ENCODE data around the gene ITM2B. TPM values are rescaled to one million over a fixed set of nuclear protein-coding genes. Genes with fewer than 3 reads are reported as not detected.

The ITM2B gene
- total RNA-seq, 1 donor, result 176 TPM

DNA sequence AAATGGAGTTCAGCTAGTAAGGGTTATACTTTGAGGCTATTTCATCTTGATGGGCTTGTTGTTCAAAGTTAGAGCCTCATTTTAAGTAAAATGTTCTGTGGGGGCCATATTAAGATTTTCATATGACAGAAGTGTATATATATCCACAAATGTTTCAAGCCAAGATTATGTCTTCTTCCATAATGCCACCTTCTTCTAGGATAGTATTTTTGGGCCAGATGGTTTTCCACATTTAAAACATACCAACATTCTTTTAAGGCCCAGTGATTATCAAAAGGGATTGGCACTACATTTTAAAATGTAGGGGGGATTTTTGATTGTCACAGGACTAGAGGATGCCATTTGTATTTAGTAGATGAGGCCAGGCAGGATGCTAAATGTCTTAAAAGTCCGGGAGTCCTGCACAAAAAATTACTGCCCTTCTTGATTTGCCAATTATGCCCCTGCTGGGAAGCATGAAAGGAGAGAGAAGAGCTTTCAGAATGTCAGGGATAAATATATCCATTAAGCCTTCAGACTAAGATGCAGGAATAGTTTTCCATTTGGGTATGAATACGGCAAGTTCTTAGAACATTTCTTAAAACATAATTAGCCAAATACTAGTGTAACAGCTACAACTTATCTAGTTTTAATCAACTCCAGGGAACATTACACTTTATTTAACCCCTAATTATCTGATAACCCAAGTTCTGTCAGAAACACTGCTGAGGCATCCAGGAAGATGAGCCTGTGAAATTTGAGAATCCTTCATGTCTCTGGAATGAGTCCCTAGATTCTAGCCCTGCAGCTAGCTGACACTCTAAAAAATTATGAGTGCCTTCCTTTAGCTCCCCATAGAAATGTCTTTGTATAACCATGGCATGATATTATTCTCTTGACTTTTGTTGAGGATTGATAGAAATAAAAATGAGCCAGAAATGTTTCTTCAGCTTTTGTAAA is 34.0 kb downstream of the ITM2B start:
- Histone ChIP-seq H3K79me2 (ENCODE audit: insufficient read depth, low read length) (no peaks in the 10 kb centered on the region), H3K4me2 (ENCODE audit: insufficient read depth, low read length) (no peak overlapping the region), H3K36me3 (ENCODE audit: insufficient read depth, low read length) (peaks cover 17% of the 10 kb centered on the region), H3K27me3 (ENCODE audit: insufficient read depth, low read length) (no peaks in the 10 kb centered on the region), H3K4me3 (ENCODE audit: insufficient read depth, low read length) (no peak overlapping the region), H3K9me3 (ENCODE audit: low read depth, low read length) (no peaks in the 10 kb centered on the region), H3K4me1 (ENCODE audit: insufficient read depth, low read length) (peaks cover 4% of the 10 kb centered on the region), H4K20me1 (ENCODE audit: insufficient read depth, low read length) (no peaks in the 10 kb centered on the region), H2AFZ (ENCODE audit: low read length) (no peak overlapping the region), H3K27ac (ENCODE audit: low read depth, low read length) (no peak overlapping the region)
- DNase-seq (ENCODE audit: insufficient read length, low spot score, missing footprints), result no peak
- no peak for TF ChIP-seq CTCF (IDR thresholded peaks at IDR 0.05; ENCODE audit: extremely low read depth, low read depth, low read length)

DNA sequence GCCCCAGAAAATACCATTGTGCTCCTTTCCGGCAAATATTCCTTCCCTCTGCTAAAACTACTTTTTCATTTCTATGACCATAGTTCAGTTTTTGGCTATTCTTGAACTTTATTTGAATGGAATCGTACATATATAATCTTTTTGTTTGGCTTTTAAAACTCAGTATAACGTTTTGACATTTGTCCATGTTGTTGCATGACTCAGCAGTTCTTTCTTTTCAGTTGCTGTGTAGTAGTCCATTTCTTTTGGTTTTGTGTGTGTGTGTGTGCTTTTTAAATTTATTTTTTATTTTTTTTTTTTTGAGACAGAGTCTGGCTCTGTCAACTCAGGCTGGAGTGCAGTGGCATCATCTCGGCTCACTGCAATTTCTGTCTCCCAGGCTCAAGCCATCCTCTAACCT is 35.0 kb downstream of the ITM2B start:
- Histone ChIP-seq H3K79me2 (ENCODE audit: insufficient read depth, low read length) (no peaks in the 10 kb centered on the region), H3K36me3 (ENCODE audit: insufficient read depth, low read length) (peaks cover 11% of the 10 kb centered on the region), H3K4me2 (ENCODE audit: insufficient read depth, low read length) (no peak overlapping the region), H3K4me3 (ENCODE audit: insufficient read depth, low read length) (no peak overlapping the region), H3K27me3 (ENCODE audit: insufficient read depth, low read length) (no peaks in the 10 kb centered on the region), H3K9me3 (ENCODE audit: low read depth, low read length) (no peaks in the 10 kb centered on the region), H3K4me1 (ENCODE audit: insufficient read depth, low read length) (peaks cover 3% of the 10 kb centered on the region), H2AFZ (ENCODE audit: low read length) (no peak overlapping the region), H4K20me1 (ENCODE audit: insufficient read depth, low read length) (no peaks in the 10 kb centered on the region), H3K27ac (ENCODE audit: low read depth, low read length) (no peak overlapping the region)
- no peak for TF ChIP-seq CTCF (IDR thresholded peaks at IDR 0.05; ENCODE audit: extremely low read depth, low read depth, low read length)
- no peak for DNase-seq (ENCODE audit: insufficient read length, low spot score, missing footprints)

DNA sequence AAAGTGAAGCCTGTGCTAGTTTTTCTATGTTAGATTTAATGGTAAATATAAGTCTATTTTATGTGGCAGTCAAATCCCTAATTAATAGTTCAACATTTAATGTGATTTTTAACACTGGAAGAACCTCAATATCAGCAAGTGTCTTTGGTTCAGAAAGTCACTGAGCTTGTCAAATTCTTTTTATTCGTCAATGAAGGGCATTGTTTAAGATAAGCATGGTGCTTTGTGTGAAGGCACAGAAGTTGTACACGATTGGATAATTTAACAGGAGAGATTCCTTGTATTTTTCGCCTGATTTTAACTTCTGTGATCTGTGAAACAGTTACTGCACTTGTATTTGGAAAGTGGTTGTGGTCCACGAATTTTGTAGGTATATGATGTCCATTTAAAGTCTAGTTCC is 40.3 kb downstream of the ITM2B start:
- H3K4me1 ChIP-seq (ENCODE audit: insufficient read depth, low read length), result no peaks in the 10 kb centered on the region
- no peaks in the 10 kb centered on the region for H3K79me2 ChIP-seq (ENCODE audit: insufficient read depth, low read length)
- TF ChIP-seq CTCF (IDR thresholded peaks at IDR 0.05; ENCODE audit: extremely low read depth, low read depth, low read length), result no peak
- H3K9me3 ChIP-seq (ENCODE audit: low read depth, low read length), result no peaks in the 10 kb centered on the region
- H4K20me1 ChIP-seq (ENCODE audit: insufficient read depth, low read length), result no peaks in the 10 kb centered on the region
- no peak overlapping the region for H3K27ac ChIP-seq (ENCODE audit: low read depth, low read length)
- DNase-seq (ENCODE audit: insufficient read length, low spot score, missing footprints), result no peak
- no peak overlapping the region for H2AFZ ChIP-seq (ENCODE audit: low read length)
- H3K4me2 ChIP-seq (ENCODE audit: insufficient read depth, low read length), result no peak overlapping the region
- no peak overlapping the region for H3K4me3 ChIP-seq (ENCODE audit: insufficient read depth, low read length)
- no peaks in the 10 kb centered on the region for H3K27me3 ChIP-seq (ENCODE audit: insufficient read depth, low read length)
- H3K36me3 ChIP-seq (ENCODE audit: insufficient read depth, low read length), result no peaks in the 10 kb centered on the region

GRCh38 chr13:48275507-48275906 is 42.5 kb downstream of the ITM2B start:
- Histone ChIP-seq H3K4me1 (ENCODE audit: insufficient read depth, low read length) (no peaks in the 10 kb centered on the region), H3K9me3 (ENCODE audit: low read depth, low read length) (no peaks in the 10 kb centered on the region), H2AFZ (ENCODE audit: low read length) (no peak overlapping the region), H3K4me2 (ENCODE audit: insufficient read depth, low read length) (no peak overlapping the region), H3K79me2 (ENCODE audit: insufficient read depth, low read length) (no peaks in the 10 kb centered on the region), H3K36me3 (ENCODE audit: insufficient read depth, low read length) (no peaks in the 10 kb centered on the region), H3K4me3 (ENCODE audit: insufficient read depth, low read length) (no peak overlapping the region), H4K20me1 (ENCODE audit: insufficient read depth, low read length) (no peaks in the 10 kb centered on the region), H3K27me3 (ENCODE audit: insufficient read depth, low read length) (no peaks in the 10 kb centered on the region), H3K27ac (ENCODE audit: low read depth, low read length) (no peak overlapping the region)
- no peak for TF ChIP-seq CTCF (IDR thresholded peaks at IDR 0.05; ENCODE audit: extremely low read depth, low read depth, low read length)
- DNase-seq (ENCODE audit: insufficient read length, low spot score, missing footprints), result no peak
